Measurements from ENCODE around the gene SLC12A1. TPM values are rescaled to one million over a fixed set of nuclear protein-coding genes. Genes with fewer than 3 reads are reported as not detected.

The SLC12A1 gene
- total RNA-seq, 1 donor from 2014 or later: not detected

GRCh38 chr15:48242015-48242414, 35.9 kb downstream of the SLC12A1 start:
- Mint-ChIP-seq H3K9me3 (no peaks in the 10 kb centered on the region), H3K4me3 (no peak overlapping the region), H3K36me3 (no peaks in the 10 kb centered on the region), H3K27ac (no peak overlapping the region), H3K4me1 (no peaks in the 10 kb centered on the region), H3K27me3 (ENCODE audit: insufficient read depth, low read depth) (peaks cover 3% of the 10 kb centered on the region)
- Histone ChIP-seq H3K4me2 (no peak overlapping the region), H3K4me1 (peaks cover 4% of the 10 kb centered on the region), H3K36me3 (no peaks in the 10 kb centered on the region), H3F3A (ENCODE audit: low read depth) (no peaks in the 10 kb centered on the region), H3K27ac (no peak overlapping the region), H3K4me3 (no peak overlapping the region), H3K9me3 (ENCODE audit: low read depth) (no peaks in the 10 kb centered on the region), H3K27me3 (no peaks in the 10 kb centered on the region), H3K79me2 (ENCODE audit: low read depth) (no peaks in the 10 kb centered on the region), H3K9ac (no peak overlapping the region), H4K20me1 (ENCODE audit: low read depth) (no peaks in the 10 kb centered on the region), H2AFZ (replicated peaks) (no peak overlapping the region)
- DNase-seq (ENCODE audit: low spot score): no peak
- TF ChIP-seq EZH2 (IDR thresholded peaks at IDR 0.05): no peak
- TF ChIP-seq, protein P1, sequence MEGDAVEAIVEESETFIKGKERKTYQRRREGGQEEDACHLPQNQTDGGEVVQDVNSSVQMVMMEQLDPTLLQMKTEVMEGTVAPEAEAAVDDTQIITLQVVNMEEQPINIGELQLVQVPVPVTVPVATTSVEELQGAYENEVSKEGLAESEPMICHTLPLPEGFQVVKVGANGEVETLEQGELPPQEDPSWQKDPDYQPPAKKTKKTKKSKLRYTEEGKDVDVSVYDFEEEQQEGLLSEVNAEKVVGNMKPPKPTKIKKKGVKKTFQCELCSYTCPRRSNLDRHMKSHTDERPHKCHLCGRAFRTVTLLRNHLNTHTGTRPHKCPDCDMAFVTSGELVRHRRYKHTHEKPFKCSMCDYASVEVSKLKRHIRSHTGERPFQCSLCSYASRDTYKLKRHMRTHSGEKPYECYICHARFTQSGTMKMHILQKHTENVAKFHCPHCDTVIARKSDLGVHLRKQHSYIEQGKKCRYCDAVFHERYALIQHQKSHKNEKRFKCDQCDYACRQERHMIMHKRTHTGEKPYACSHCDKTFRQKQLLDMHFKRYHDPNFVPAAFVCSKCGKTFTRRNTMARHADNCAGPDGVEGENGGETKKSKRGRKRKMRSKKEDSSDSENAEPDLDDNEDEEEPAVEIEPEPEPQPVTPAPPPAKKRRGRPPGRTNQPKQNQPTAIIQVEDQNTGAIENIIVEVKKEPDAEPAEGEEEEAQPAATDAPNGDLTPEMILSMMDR (IDR thresholded peaks at IDR 0.05): no peak
- TF ChIP-seq EZH2phosphoT487 (IDR thresholded peaks at IDR 0.05): no peak

- H3F3A ChIP-seq (ENCODE audit: low read depth): no peaks in the 10 kb centered on the region
- H3K4me1 ChIP-seq: peaks cover 4% of the 10 kb centered on the region
- H3K9me3 ChIP-seq (ENCODE audit: low read depth): no peaks in the 10 kb centered on the region
- H3K36me3 ChIP-seq: no peaks in the 10 kb centered on the region
- H4K20me1 ChIP-seq (ENCODE audit: low read depth): no peaks in the 10 kb centered on the region
- no peaks in the 10 kb centered on the region for H3K27me3 ChIP-seq
- no peak for TF ChIP-seq EZH2phosphoT487 (IDR thresholded peaks at IDR 0.05)
- TF ChIP-seq, protein P1 (IDR thresholded peaks at IDR 0.05): no peak
- no peak for TF ChIP-seq EZH2 (IDR thresholded peaks at IDR 0.05)
- Mint-ChIP-seq H3K4me3 (no peak overlapping the region), H3K27ac (no peak overlapping the region), H3K27me3 (ENCODE audit: insufficient read depth, low read depth) (peaks cover 3% of the 10 kb centered on the region), H3K4me1 (no peaks in the 10 kb centered on the region), H3K36me3 (no peaks in the 10 kb centered on the region), H3K9me3 (no peaks in the 10 kb centered on the region)
- H2AFZ ChIP-seq (replicated peaks): no peak overlapping the region
- H3K4me2 ChIP-seq: no peak overlapping the region
- H3K27ac ChIP-seq: no peak overlapping the region
- no peak overlapping the region for H3K9ac ChIP-seq
- H3K79me2 ChIP-seq (ENCODE audit: low read depth): no peaks in the 10 kb centered on the region
- no peak overlapping the region for H3K4me3 ChIP-seq
- DNase-seq (ENCODE audit: low spot score): no peak
Observed at GRCh38 chr15:48242535-48242934, 36.4 kb downstream of the SLC12A1 start.

GRCh38 chr15:48244921-48245320, 38.8 kb downstream of the SLC12A1 start:
- Mint-ChIP-seq H3K27ac (no peak overlapping the region), H3K36me3 (no peaks in the 10 kb centered on the region), H3K4me3 (no peak overlapping the region), H3K9me3 (no peaks in the 10 kb centered on the region), H3K27me3 (ENCODE audit: insufficient read depth, low read depth) (peaks cover 3% of the 10 kb centered on the region), H3K4me1 (no peaks in the 10 kb centered on the region)
- no peak for TF ChIP-seq EZH2phosphoT487 (IDR thresholded peaks at IDR 0.05)
- TF ChIP-seq, protein P1 (IDR thresholded peaks at IDR 0.05): no peak
- no peak for TF ChIP-seq EZH2 (IDR thresholded peaks at IDR 0.05)
- H4K20me1 ChIP-seq (ENCODE audit: low read depth): no peaks in the 10 kb centered on the region
- no peak overlapping the region for H2AFZ ChIP-seq (replicated peaks)
- no peak overlapping the region for H3K27ac ChIP-seq
- H3K4me1 ChIP-seq: peaks cover 4% of the 10 kb centered on the region
- no peaks in the 10 kb centered on the region for H3F3A ChIP-seq (ENCODE audit: low read depth)
- H3K79me2 ChIP-seq (ENCODE audit: low read depth): no peaks in the 10 kb centered on the region
- H3K9ac ChIP-seq: no peak overlapping the region
- no peaks in the 10 kb centered on the region for H3K27me3 ChIP-seq
- DNase-seq (ENCODE audit: low spot score): no peak
- H3K4me3 ChIP-seq: no peak overlapping the region
- H3K9me3 ChIP-seq (ENCODE audit: low read depth): no peaks in the 10 kb centered on the region
- no peak overlapping the region for H3K4me2 ChIP-seq
- H3K36me3 ChIP-seq: no peaks in the 10 kb centered on the region
